Left lung (tissue), 10 donors: ENCODE measurements around the gene SGSH. TPM values are rescaled to one million over a fixed set of nuclear protein-coding genes. Genes with fewer than 3 reads are reported as not detected.

Experiments used
- ATAC-seq: fragments of 200-7000 bp; cut with Tn5 transposase; one replicate; pipeline ENCODE4 v1.9.1; 2020; ENCODE audit warnings: moderate library complexity
- DNase-seq, 4 donors: peaks; one replicate each; pipeline ENCODE4 v3.0.0-alpha.2; 2013 to 2020
- H3K27ac ChIP-seq, 2 donors: fragments of 200-600 bp; sonication (generic) in 1 of 2; one replicate each; pipeline versions ENCODE4 v1.5.0 to v1.8.0; 2020 to 2021
- H3K27me3 ChIP-seq, 2 donors: fragments of 200-600 bp; sonication (generic) in 1 of 2; one replicate each; pipeline versions ENCODE4 v1.5.0 to v1.8.0; 2020 to 2021
- H3K36me3 ChIP-seq, 2 donors: fragments of 200-600 bp; sonication (generic) in 1 of 2; one replicate each; pipeline versions ENCODE4 v1.5.0 to v1.8.0; 2020 to 2021
- H3K4me1 ChIP-seq, 2 donors: fragments of 200-600 bp; one replicate each; pipeline ENCODE4 v1.8.0; 2021
- H3K4me3 ChIP-seq, 2 donors: fragments of 200-600 bp; sonication (generic) in 1 of 2; one replicate each; pipeline versions ENCODE4 v1.5.0 to v1.8.0; 2020 to 2021; ENCODE audit warnings: mild to moderate bottlenecking in 1 of 2
- H3K9me3 ChIP-seq, 2 donors: fragments of 200-600 bp; sonication (generic) in 1 of 2; one replicate each; pipeline versions ENCODE4 v1.5.0 to v1.8.0; 2020 to 2021
- intact Hi-C, 2 donors: fragments of 100-400 bp; cut with DNase I; formaldehyde crosslinking; loops; one replicate each; pipeline versions ENCODE4 v1.11.2 to v1.14.2; 2022
- polyA plus RNA-seq, 6 donors: library from polyadenylated mRNA; unstranded; fragments of 120-200 nt; gene quantifications; one replicate each; pipeline ENCODE4 v1.2.1, GENCODE V29; 2013; ENCODE audit not compliant: insufficient read length in 6 of 6
- total RNA-seq, 2 donors: library from RNA; stranded (reverse); fragmentation: NEBNext Ultra II Directional; extraction: Animal tissue kit (Norgen Biotek cat#: 25700); gene quantifications; one replicate each; pipeline ENCODE4 v1.2.1, GENCODE V29; 2021
- TF ChIP-seq, protein P1 (sequence below), 2 donors: fragments of 200-600 bp; sonication (generic) in 1 of 2; IDR thresholded peaks; one replicate each; pipeline versions ENCODE4 v1.5.0 to v1.8.0; 2021; ENCODE audit warnings: antibody characterized with exemption in 2 of 2
- donor health status: DM: no; HTN: yes; CAD: no.
- donor health status: DM: no; HTN: no; CAD: no.

Gene SGSH
- total and polyA plus RNA-seq, 8 donors = 40.8 to 83.8 (median 47.1) TPM

- no peak overlapping the region for H3K4me3 ChIP-seq
- peaks cover 0 to 9% of the 10 kb centered on the region in 2 donors for H3K36me3 ChIP-seq
- DNase-seq = peak in 1 of 4 donors; percentile 49
- peaks cover 0 to 19% of the 10 kb centered on the region in 2 donors for H3K27me3 ChIP-seq
- H3K27ac ChIP-seq = no peak overlapping the region
- TF ChIP-seq, protein P1, sequence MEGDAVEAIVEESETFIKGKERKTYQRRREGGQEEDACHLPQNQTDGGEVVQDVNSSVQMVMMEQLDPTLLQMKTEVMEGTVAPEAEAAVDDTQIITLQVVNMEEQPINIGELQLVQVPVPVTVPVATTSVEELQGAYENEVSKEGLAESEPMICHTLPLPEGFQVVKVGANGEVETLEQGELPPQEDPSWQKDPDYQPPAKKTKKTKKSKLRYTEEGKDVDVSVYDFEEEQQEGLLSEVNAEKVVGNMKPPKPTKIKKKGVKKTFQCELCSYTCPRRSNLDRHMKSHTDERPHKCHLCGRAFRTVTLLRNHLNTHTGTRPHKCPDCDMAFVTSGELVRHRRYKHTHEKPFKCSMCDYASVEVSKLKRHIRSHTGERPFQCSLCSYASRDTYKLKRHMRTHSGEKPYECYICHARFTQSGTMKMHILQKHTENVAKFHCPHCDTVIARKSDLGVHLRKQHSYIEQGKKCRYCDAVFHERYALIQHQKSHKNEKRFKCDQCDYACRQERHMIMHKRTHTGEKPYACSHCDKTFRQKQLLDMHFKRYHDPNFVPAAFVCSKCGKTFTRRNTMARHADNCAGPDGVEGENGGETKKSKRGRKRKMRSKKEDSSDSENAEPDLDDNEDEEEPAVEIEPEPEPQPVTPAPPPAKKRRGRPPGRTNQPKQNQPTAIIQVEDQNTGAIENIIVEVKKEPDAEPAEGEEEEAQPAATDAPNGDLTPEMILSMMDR (IDR thresholded peaks at IDR 0.05) = no peak
- intact Hi-C loops = no loop called here
- no peaks in the 10 kb centered on the region for H3K9me3 ChIP-seq
- ATAC-seq = no peak
- H3K4me1 ChIP-seq = peaks cover 11 to 37% of the 10 kb centered on the region in 2 donors
Measured at GRCh38 chr17:80223142-80223815, 3.1 kb upstream of the SGSH start.

- Histone ChIP-seq H3K4me1 (peaks cover 11 to 42% of the 10 kb centered on the region in 2 donors), H3K27ac (no peak overlapping the region), H3K27me3 (peaks cover 0 to 19% of the 10 kb centered on the region in 2 donors), H3K9me3 (no peaks in the 10 kb centered on the region), H3K36me3 (peaks cover 0 to 9% of the 10 kb centered on the region in 2 donors), H3K4me3 (no peak overlapping the region)
- ATAC-seq (no peak), DNase-seq (peak in 1 of 4 donors; percentile 38)
- intact Hi-C loops = no loop called here
- TF ChIP-seq, protein P1 (IDR thresholded peaks at IDR 0.05) = no peak
Measured at GRCh38 chr17:80222376-80223141, 2.4 kb upstream of the SGSH start.

DNA sequence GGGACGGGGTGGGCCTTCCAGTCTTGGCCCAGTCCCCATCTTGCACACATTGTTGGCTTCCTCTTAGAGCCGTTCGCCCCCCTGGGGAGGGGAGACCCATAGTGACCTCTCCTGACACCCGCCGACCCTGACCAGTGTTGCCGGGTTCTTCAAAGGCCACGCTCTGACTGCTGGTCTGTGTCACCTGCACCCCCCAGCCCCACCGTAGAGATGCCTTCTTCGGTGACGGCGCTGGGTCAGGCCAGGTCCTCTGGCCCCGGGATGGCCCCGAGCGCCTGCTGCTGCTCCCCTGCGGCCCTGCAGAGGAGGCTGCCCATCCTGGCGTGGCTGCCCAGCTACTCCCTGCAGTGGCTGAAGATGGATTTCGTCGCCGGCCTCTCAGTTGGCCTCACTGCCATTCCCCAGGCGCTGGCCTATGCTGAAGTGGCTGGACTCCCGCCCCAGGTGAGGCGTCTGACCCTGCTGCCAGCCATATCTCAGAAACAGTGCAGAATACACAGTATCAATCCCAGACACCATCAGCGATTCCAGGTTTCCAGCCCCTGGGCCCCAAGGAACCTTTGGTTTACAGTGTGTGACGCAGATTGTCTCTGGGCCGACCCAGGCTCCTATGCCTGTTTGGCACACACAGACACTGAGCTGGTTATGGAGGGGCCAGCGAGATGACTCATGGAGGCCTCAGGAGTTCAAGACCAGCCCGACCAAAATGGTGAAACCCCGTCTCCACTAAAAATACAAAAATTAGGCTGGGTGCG lies 1.4 kb upstream of the SGSH start:
- no peaks in the 10 kb centered on the region for H3K9me3 ChIP-seq
- DNase-seq = peak in 1 of 4 donors; percentile 76
- no peak overlapping the region for H3K27ac ChIP-seq
- peaks cover 11 to 42% of the 10 kb centered on the region in 2 donors for H3K4me1 ChIP-seq
- intact Hi-C loops = no loop called here
- ATAC-seq = no peak
- TF ChIP-seq, protein P1 (IDR thresholded peaks at IDR 0.05) = no peak
- H3K36me3 ChIP-seq = peaks cover 0 to 18% of the 10 kb centered on the region in 2 donors
- peak overlapping the region; percentile 79 to 98 for H3K4me3 ChIP-seq
- peaks cover 0 to 19% of the 10 kb centered on the region in 2 donors for H3K27me3 ChIP-seq

DNA sequence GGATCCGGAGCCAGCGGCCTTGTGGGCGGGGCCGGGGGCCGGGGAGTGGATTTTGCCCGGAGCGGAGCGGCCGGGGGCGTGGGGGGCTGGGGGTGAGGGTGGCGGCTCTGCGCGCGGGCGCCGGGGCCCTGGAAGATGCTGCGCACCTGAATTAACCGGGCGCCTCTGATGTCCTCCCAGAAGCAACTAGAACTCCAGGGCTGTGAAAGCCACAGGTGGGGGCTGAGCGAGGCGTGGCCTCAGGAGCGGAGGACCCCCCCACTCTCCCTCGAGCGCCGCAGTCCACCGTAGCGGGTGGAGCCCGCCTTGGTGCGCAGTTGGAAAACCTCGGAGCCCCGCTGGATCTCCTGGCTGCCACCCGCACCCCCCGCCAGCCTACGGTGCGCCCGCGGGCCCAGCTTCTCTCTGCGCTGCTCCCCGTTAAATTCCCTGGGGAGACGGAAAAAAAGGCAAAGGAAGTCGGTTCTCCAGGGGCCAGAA lies 643 bp upstream of the SGSH start:
- DNase-seq = peak in 3 of 4 donors; percentile 14 to 75 (median 33)

More for the DNA sequence above, 643 bp upstream of the SGSH start:
- Histone ChIP-seq H3K36me3 (peaks cover 0 to 25% of the 10 kb centered on the region in 2 donors), H3K9me3 (no peaks in the 10 kb centered on the region), H3K27me3 (peaks cover 0 to 19% of the 10 kb centered on the region in 2 donors), H3K27ac (peak overlapping the region; percentile 59 to 90), H3K4me1 (peaks cover 11 to 42% of the 10 kb centered on the region in 2 donors), H3K4me3 (peak overlapping the region; percentile 79 to 98)
- TF ChIP-seq, protein P1 (IDR thresholded peaks at IDR 0.05) = no peak
- peak; percentile 38 for ATAC-seq
- intact Hi-C loops = no loop called here
